ENCODE results near the gene ACTA2.
"Not testable (repeated sequence)": the region's sequence is repeated elsewhere in the genome, so short reads cannot be mapped to it uniquely, and the experiment has no call there.

ACTA2 gene

GRCh38 chr10:88949051-88949450 lies 3.5 kb downstream of the ACTA2 start:
- DNase-seq = no peak

- no peak for DNase-seq
These were observed 5.5 kb downstream of the ACTA2 start for GRCh38 chr10:88946965-88947590.

- DNase-seq = no peak
These were observed 6.4 kb downstream of the ACTA2 start for GRCh38 chr10:88946200-88946599.

- no peak for DNase-seq
These were observed 7.8 kb downstream of the ACTA2 start for GRCh38 chr10:88944813-88945212.

GRCh38 chr10:88943778-88944177 lies 8.8 kb downstream of the ACTA2 start:
- no peak for DNase-seq

- no peak for DNase-seq
These were observed 11.5 kb downstream of the ACTA2 start for GRCh38 chr10:88941026-88941425.

GRCh38 chr10:88938938-88939337 lies 13.6 kb downstream of the ACTA2 start:
- no peak for DNase-seq

GRCh38 chr10:88938039-88938438 lies 14.5 kb downstream of the ACTA2 start:
- no peak for DNase-seq

- no peak for DNase-seq
These were observed 15.9 kb downstream of the ACTA2 start for GRCh38 chr10:88936656-88937055.

- DNase-seq = peak; percentile 34
These were observed 17.5 kb downstream of the ACTA2 start for GRCh38 chr10:88934900-88935672.

GRCh38 chr10:88933564-88933963 lies 19.0 kb downstream of the ACTA2 start:
- DNase-seq = no peak

GRCh38 chr10:88932539-88933256 lies 19.9 kb downstream of the ACTA2 start:
- DNase-seq = peak; percentile 34

- DNase-seq = not testable (repeated sequence)
These were observed 20.5 kb downstream of the ACTA2 start for GRCh38 chr10:88932029-88932428.

GRCh38 chr10:88931548-88931947 lies 21.0 kb downstream of the ACTA2 start:
- no peak for DNase-seq

- DNase-seq = no peak
These were observed 24.3 kb downstream of the ACTA2 start for GRCh38 chr10:88928254-88928653.

- DNase-seq = no peak
These were observed 25.2 kb downstream of the ACTA2 start for GRCh38 chr10:88927416-88927690.

- DNase-seq = no peak
These were observed 25.8 kb downstream of the ACTA2 start for GRCh38 chr10:88926566-88927415.

- DNase-seq = no peak
These were observed 29.1 kb downstream of the ACTA2 start for GRCh38 chr10:88923520-88923919.

- no peak for DNase-seq
These were observed 30.5 kb downstream of the ACTA2 start for GRCh38 chr10:88922041-88922440.

- DNase-seq = no peak
These were observed 31.5 kb downstream of the ACTA2 start for GRCh38 chr10:88920986-88921593.

GRCh38 chr10:88920198-88920597 lies 32.4 kb downstream of the ACTA2 start:
- DNase-seq = no peak

GRCh38 chr10:88919041-88919440 lies 33.5 kb downstream of the ACTA2 start:
- DNase-seq = no peak
